Parathyroid adenoma (tissue), 2 donors: Measurements from ENCODE around the gene CARS1.

Experiments
- H2AFZ ChIP-seq: fragments of 300-600 bp; sonication (generic); one replicate; pipeline ENCODE4 v1.7.0; 2017; ENCODE audit warnings: antibody characterized with exemption, mild to moderate bottlenecking
- H3K27ac ChIP-seq: fragments of 300-600 bp; sonication (generic); one replicate; pipeline ENCODE4 v1.7.0; 2017
- H3K27me3 ChIP-seq: fragments of 300-600 bp; sonication (generic); one replicate; pipeline ENCODE4 v1.7.0; 2017; ENCODE audit warnings: low read length; ENCODE audit not compliant: control insufficient read depth, insufficient read depth
- H3K36me3 ChIP-seq: fragments of 300-600 bp; sonication (generic); one replicate; pipeline ENCODE4 v1.7.0; 2017; ENCODE audit warnings: low read length; ENCODE audit not compliant: control insufficient read depth, insufficient read depth
- H3K4me1 ChIP-seq: fragments of 300-600 bp; sonication (generic); one replicate; pipeline ENCODE4 v1.7.0; 2017; ENCODE audit warnings: control low read depth
- H3K4me2 ChIP-seq: fragments of 300-600 bp; sonication (generic); one replicate; pipeline ENCODE4 v1.7.0; 2017; ENCODE audit warnings: low read length
- H3K4me3 ChIP-seq: fragments of 300-600 bp; sonication (generic); one replicate; pipeline ENCODE4 v1.7.0; 2017; ENCODE audit warnings: low read depth, low read length
- H3K79me2 ChIP-seq: fragments of 300-600 bp; sonication (generic); one replicate; pipeline ENCODE4 v1.7.0; 2017; ENCODE audit warnings: control low read depth
- H3K9ac ChIP-seq: fragments of 300-600 bp; sonication (generic); one replicate; pipeline ENCODE4 v1.7.0; 2017; ENCODE audit warnings: mild to moderate bottlenecking
- H3K9me3 ChIP-seq: fragments of 300-600 bp; sonication (generic); one replicate; pipeline ENCODE4 v1.7.0; 2017; ENCODE audit warnings: low read length; ENCODE audit not compliant: control insufficient read depth
- TF ChIP-seq, protein P1 (sequence below): fragments of 300-600 bp; sonication (generic); IDR thresholded peaks from one replicate; pipeline ENCODE4 v1.7.0; 2017; ENCODE audit warnings: antibody characterized with exemption, mild to moderate bottlenecking
- donor health status: primary hyperparathyroidism.

Gene CARS1

DNA sequence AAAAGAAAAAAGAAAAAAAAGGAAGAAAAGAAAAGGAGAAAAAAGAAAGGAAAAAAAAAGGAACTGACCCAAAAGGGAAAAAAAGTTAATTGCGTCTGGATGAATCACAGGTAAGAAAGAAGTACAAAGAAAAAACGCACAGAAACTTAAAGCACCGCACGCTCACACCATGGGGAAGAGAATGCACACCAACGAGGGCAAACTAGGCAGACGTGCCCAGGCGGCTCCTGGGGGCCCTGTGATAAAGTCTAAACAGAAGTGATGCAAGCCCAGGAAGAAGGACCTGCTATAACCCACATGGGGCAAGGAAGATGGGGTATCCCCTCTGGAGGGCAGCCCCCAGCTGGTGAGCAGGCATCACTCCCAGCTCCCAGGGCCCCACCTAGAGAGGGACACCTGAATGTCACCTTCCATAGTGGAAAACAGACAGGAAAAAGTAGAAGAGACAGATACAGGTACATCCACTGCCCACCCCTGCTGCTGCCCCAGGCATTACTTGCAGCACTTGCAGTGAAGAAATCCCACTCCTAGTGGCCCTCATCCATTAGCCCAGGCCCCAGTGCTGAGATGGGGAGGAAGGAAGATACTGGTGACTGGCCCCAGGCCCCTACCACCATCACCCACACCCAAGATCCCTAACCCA, 94.0 kb downstream of the CARS1 start:
- H3K27ac ChIP-seq = no peak overlapping the region
- no peak overlapping the region for H2AFZ ChIP-seq
- no peaks in the 10 kb centered on the region for H3K9me3 ChIP-seq
- no peak overlapping the region for H3K9ac ChIP-seq
- H3K79me2 ChIP-seq = peaks cover 27% of the 10 kb centered on the region
- H3K4me3 ChIP-seq = no peak overlapping the region
- no peaks in the 10 kb centered on the region for H3K27me3 ChIP-seq
- no peaks in the 10 kb centered on the region for H3K4me1 ChIP-seq
- H3K4me2 ChIP-seq = no peak overlapping the region
- TF ChIP-seq, protein P1, sequence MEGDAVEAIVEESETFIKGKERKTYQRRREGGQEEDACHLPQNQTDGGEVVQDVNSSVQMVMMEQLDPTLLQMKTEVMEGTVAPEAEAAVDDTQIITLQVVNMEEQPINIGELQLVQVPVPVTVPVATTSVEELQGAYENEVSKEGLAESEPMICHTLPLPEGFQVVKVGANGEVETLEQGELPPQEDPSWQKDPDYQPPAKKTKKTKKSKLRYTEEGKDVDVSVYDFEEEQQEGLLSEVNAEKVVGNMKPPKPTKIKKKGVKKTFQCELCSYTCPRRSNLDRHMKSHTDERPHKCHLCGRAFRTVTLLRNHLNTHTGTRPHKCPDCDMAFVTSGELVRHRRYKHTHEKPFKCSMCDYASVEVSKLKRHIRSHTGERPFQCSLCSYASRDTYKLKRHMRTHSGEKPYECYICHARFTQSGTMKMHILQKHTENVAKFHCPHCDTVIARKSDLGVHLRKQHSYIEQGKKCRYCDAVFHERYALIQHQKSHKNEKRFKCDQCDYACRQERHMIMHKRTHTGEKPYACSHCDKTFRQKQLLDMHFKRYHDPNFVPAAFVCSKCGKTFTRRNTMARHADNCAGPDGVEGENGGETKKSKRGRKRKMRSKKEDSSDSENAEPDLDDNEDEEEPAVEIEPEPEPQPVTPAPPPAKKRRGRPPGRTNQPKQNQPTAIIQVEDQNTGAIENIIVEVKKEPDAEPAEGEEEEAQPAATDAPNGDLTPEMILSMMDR = no peak
- H3K36me3 ChIP-seq = no peaks in the 10 kb centered on the region

DNA sequence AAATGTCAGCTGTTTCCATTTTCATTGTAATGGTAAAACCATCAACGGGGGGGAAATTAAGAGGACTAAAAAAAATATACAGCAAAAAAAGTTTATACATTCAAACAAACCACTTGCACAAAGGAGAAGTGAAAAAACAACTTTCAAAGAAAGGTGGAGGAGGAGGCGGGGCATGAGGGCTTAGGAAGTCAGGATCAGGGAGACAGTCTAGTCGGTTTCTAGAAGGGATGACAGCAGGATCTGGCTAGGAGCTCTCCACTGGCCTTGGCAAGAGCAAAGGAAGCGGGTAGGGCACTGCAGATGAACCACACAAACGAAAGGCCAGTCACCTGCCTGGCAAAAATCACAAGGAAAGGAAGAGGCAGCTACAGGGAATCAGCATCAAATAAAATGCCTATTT, 96.1 kb downstream of the CARS1 start:
- H3K9ac ChIP-seq = no peak overlapping the region
- H3K9me3 ChIP-seq = no peaks in the 10 kb centered on the region
- H3K27ac ChIP-seq = no peak overlapping the region
- H3K4me1 ChIP-seq = no peaks in the 10 kb centered on the region
- H3K36me3 ChIP-seq = no peaks in the 10 kb centered on the region
- H3K4me2 ChIP-seq = no peak overlapping the region
- no peaks in the 10 kb centered on the region for H3K27me3 ChIP-seq
- H2AFZ ChIP-seq = no peak overlapping the region
- no peak overlapping the region for H3K4me3 ChIP-seq
- TF ChIP-seq, protein P1 = no peak
- peaks cover 20% of the 10 kb centered on the region for H3K79me2 ChIP-seq

DNA sequence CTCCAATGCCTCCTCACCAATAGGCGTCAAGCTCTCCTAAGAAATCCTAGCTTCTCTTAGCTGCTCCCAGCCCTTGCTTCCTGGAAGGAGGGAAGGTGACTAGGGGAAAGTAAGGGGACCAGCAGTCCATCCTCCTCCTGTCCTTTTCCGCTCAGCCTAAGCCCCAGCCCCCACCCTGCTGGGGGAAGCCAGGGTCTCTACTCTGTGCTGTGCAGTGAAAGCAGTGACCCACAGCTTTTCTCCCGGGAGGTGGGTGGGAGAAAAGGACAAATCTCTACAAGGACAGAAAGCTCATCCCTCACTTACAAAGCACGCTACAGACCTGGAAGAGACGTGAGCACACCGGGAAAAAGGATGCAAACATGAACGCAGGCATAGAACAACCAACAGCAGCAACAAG, 97.1 kb downstream of the CARS1 start:
- TF ChIP-seq, protein P1 = no peak
- Histone ChIP-seq H3K27me3 (no peaks in the 10 kb centered on the region), H3K27ac (no peak overlapping the region), H3K4me3 (no peak overlapping the region), H3K36me3 (no peaks in the 10 kb centered on the region), H3K9me3 (no peaks in the 10 kb centered on the region), H2AFZ (no peak overlapping the region), H3K9ac (no peak overlapping the region), H3K79me2 (peaks cover 14% of the 10 kb centered on the region), H3K4me2 (no peak overlapping the region), H3K4me1 (no peaks in the 10 kb centered on the region)

DNA sequence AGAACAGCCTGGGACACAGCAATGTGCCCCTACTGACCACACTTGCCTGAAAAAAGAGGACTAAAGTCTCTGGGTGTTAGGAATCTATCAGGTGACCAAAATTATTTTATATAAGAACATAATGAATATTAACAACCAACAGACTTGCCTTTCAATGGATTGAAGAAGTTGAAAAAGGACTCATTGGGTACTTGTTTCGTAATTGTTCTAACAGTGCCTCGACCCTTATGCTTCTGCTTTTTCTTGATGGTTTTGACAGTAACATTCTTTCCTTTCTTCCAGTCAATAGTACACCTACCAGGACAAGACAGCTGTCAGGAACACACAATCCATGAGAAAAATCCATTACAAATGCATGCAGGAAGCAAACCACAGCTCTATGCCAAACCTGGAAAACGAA, 99.0 kb downstream of the CARS1 start:
- Histone ChIP-seq H3K4me2 (no peak overlapping the region), H3K27ac (no peak overlapping the region), H3K36me3 (no peaks in the 10 kb centered on the region), H3K4me3 (no peak overlapping the region), H3K9ac (no peak overlapping the region), H3K9me3 (no peaks in the 10 kb centered on the region), H3K79me2 (peaks cover 9% of the 10 kb centered on the region), H3K27me3 (no peaks in the 10 kb centered on the region), H2AFZ (no peak overlapping the region), H3K4me1 (no peaks in the 10 kb centered on the region)
- TF ChIP-seq, protein P1 = no peak

DNA sequence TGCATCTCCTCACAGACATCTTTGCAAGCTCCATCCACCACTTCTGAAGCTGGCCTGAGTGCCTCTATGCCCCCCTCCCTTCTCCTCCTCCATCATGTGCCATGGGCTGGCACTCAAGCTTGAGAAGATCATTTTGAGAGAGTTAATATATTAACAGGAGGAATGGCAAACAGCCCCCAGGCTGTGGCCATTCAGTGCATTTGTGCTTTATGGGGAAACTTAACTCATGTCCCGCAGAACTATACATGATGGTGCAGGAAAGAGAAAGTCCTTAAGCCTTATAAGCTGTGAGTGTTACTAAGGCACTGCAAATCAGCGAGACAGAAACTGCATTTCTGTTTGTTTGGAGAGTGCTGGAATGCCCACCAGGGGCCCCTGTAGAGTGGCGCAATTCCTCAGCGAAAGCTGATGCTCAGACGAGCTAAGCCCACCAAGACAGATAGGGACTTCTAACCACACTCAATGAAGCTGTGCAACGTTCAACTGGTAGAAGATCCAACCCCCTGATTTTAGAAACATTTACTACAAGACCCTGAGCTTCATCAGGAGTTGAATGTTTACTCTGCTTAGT, 101.2 kb downstream of the CARS1 start:
- H3K4me1 ChIP-seq = no peaks in the 10 kb centered on the region
- H3K36me3 ChIP-seq = no peaks in the 10 kb centered on the region
- peaks cover 9% of the 10 kb centered on the region for H3K79me2 ChIP-seq
- no peaks in the 10 kb centered on the region for H3K9me3 ChIP-seq
- no peak overlapping the region for H3K27ac ChIP-seq
- no peak overlapping the region for H3K9ac ChIP-seq
- no peak overlapping the region for H3K4me3 ChIP-seq
- no peak overlapping the region for H3K4me2 ChIP-seq
- no peak overlapping the region for H2AFZ ChIP-seq
- no peaks in the 10 kb centered on the region for H3K27me3 ChIP-seq
- TF ChIP-seq, protein P1 = no peak
